Measurements from ENCODE around the gene ECM2. TPM values are rescaled to one million over a fixed set of nuclear protein-coding genes. Genes with fewer than 3 reads are reported as not detected.

Gene ECM2
- total RNA-seq, 1 experiment from 2014 or later: not detected

- no TSS peak for BruUV-seq (replicated peaks)
- no peak overlapping the region for H2AFZ ChIP-seq (ENCODE audit: low read depth, low read length, poor library complexity, severe bottlenecking)
- ATAC-seq (no peak), DNase-seq (ENCODE audit: low read depth, low spot score) (no peak)
- H3K79me2 ChIP-seq (ENCODE audit: insufficient read depth, low read length): no peaks in the 10 kb centered on the region
- ChIA-PET RAD21 (ENCODE audit: low non-redundant PET in 1 of 2, low total read pairs in 2 of 2, uncharacterized antibody in 2 of 2, unreplicated experiment in 2 of 2) (no interaction called here), POLR2A (no interaction called here), CTCF (no interaction called here)
- intact Hi-C loops (cut with micrococcal nuclease): no loop called here
- H3K9me3 ChIP-seq (ENCODE audit: control insufficient read depth in 1 of 2, insufficient read depth in 1 of 2, low read depth in 1 of 2, low read length in 2 of 2): no peaks in the 10 kb centered on the region
- peaks cover 0 to 11% of the 10 kb centered on the region in 2 experiments; a peak in 3 of 4 replicates for H3K4me1 ChIP-seq (ENCODE audit: control insufficient read depth in 1 of 2, insufficient read depth in 2 of 2, low read length in 2 of 2)
- no peak overlapping the region for H3K4me2 ChIP-seq (ENCODE audit: low read length)
- H3K9me2 ChIP-seq (ENCODE audit: insufficient read depth): no peaks in the 10 kb centered on the region
- H4K20me1 ChIP-seq (ENCODE audit: insufficient read depth): no peaks in the 10 kb centered on the region
- H3K36me3 ChIP-seq (ENCODE audit: control insufficient read depth in 1 of 2, insufficient read depth in 2 of 2, low read length in 2 of 2): no peaks in the 10 kb centered on the region
- TF ChIP-seq EGR1 (IDR thresholded peaks at IDR 0.05; ENCODE audit: low read depth) (no peak), REST (IDR thresholded peaks at IDR 0.05; ENCODE audit: low read depth) (no peak), ZFX (IDR thresholded peaks at IDR 0.05) (no peak), RAD21 (IDR thresholded peaks at IDR 0.05; ENCODE audit: low read depth) (no peak), FOSL1 (IDR thresholded peaks at IDR 0.05; ENCODE audit: low read depth) (no peak), TCF7L2 (IDR thresholded peaks at IDR 0.05; ENCODE audit: borderline replicate concordance, extremely low read depth, insufficient read depth, insufficient read length) (no peak), ZBTB33 (IDR thresholded peaks at IDR 0.05; ENCODE audit: extremely low read depth, insufficient replicate concordance, low read length) (no peak), ATF3 (IDR thresholded peaks at IDR 0.05) (no peak), POLR2A (IDR thresholded peaks at IDR 0.05; ENCODE audit: borderline replicate concordance, extremely low read depth, insufficient read depth, insufficient read length) (no peak), CBX3 (IDR thresholded peaks at IDR 0.05; ENCODE audit: low read depth) (no peak), EZH2phosphoT487 (IDR thresholded peaks at IDR 0.05; ENCODE audit: borderline replicate concordance) (no peak), CEBPB (IDR thresholded peaks at IDR 0.05; ENCODE audit: low read depth) (no peak), JUND (IDR thresholded peaks at IDR 0.05) (no peak)
- TF ChIP-seq, protein P1, sequence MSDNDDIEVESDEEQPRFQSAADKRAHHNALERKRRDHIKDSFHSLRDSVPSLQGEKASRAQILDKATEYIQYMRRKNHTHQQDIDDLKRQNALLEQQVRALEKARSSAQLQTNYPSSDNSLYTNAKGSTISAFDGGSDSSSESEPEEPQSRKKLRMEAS (IDR thresholded peaks at IDR 0.05): no peak
- TF ChIP-seq, protein P2, sequence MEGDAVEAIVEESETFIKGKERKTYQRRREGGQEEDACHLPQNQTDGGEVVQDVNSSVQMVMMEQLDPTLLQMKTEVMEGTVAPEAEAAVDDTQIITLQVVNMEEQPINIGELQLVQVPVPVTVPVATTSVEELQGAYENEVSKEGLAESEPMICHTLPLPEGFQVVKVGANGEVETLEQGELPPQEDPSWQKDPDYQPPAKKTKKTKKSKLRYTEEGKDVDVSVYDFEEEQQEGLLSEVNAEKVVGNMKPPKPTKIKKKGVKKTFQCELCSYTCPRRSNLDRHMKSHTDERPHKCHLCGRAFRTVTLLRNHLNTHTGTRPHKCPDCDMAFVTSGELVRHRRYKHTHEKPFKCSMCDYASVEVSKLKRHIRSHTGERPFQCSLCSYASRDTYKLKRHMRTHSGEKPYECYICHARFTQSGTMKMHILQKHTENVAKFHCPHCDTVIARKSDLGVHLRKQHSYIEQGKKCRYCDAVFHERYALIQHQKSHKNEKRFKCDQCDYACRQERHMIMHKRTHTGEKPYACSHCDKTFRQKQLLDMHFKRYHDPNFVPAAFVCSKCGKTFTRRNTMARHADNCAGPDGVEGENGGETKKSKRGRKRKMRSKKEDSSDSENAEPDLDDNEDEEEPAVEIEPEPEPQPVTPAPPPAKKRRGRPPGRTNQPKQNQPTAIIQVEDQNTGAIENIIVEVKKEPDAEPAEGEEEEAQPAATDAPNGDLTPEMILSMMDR (IDR thresholded peaks at IDR 0.05 in 2 of 3, conservative IDR thresholded peaks at IDR 0.05 in 1 of 3; ENCODE audit: borderline replicate concordance in 1 of 3, insufficient read depth in 1 of 3, low read depth in 2 of 3, low read length in 2 of 3): no peak
- no peak overlapping the region for H3K4me3 ChIP-seq (replicated peaks in 1 of 2; ENCODE audit: low read depth in 1 of 2, low read length in 2 of 2)
- no peak overlapping the region for H3K27ac ChIP-seq (ENCODE audit: low read depth, low read length)
- no peak overlapping the region for H3K9ac ChIP-seq (ENCODE audit: low read length)
- no peaks in the 10 kb centered on the region for H3K27me3 ChIP-seq (ENCODE audit: insufficient read depth, low read length)
Measured at GRCh38 chr9:92508018-92508820, 27.6 kb downstream of the ECM2 start.

Measured in HCT116 (cell line).